Muscle layer of colon (tissue), 2 donors: Measurements from ENCODE around the gene CMSS1.

Experiments
- H3K27ac ChIP-seq: one replicate; pipeline ENCODE4 v1.7.0; 2013; ENCODE audit warnings: low read depth, mild to moderate bottlenecking, low read length, moderate library complexity
- H3K27me3 ChIP-seq, 2 donors: one replicate each; pipeline ENCODE4 v1.7.0; 2013; ENCODE audit warnings: low read length in 2 of 2, mild to moderate bottlenecking in 2 of 2; ENCODE audit not compliant: insufficient read depth in 2 of 2, control insufficient read depth in 1 of 2
- H3K36me3 ChIP-seq: one replicate; pipeline ENCODE4 v1.7.0; 2013; ENCODE audit warnings: mild to moderate bottlenecking, low read length; ENCODE audit not compliant: insufficient read depth
- H3K4me1 ChIP-seq: one replicate; pipeline ENCODE4 v1.7.0; 2013; ENCODE audit warnings: mild to moderate bottlenecking, low read length; ENCODE audit not compliant: insufficient read depth
- H3K4me3 ChIP-seq, 2 donors: one replicate each; pipeline ENCODE4 v1.7.0; 2013; ENCODE audit warnings: low read length in 2 of 2, low read depth in 1 of 2, mild to moderate bottlenecking in 1 of 2, moderate library complexity in 1 of 2
- H3K9ac ChIP-seq: one replicate; pipeline ENCODE4 v1.7.0; 2013; ENCODE audit warnings: low read length
- H3K9me3 ChIP-seq: one replicate; pipeline ENCODE4 v1.7.0; 2013; ENCODE audit warnings: mild to moderate bottlenecking, low read length
- donor health status: abdominal sarcoma.
- donor health status: Adenocarcinoma of cecum.

Gene CMSS1

GRCh38 chr3:100007313-100007712 is 189.7 kb downstream of the CMSS1 start:
- H3K4me1 ChIP-seq = peaks cover 10% of the 10 kb centered on the region
- H3K36me3 ChIP-seq = no peaks in the 10 kb centered on the region
- H3K9ac ChIP-seq = no peak overlapping the region
- H3K27me3 ChIP-seq = no peaks in the 10 kb centered on the region
- no peak overlapping the region for H3K4me3 ChIP-seq
- no peak overlapping the region for H3K27ac ChIP-seq
- no peaks in the 10 kb centered on the region for H3K9me3 ChIP-seq

DNA sequence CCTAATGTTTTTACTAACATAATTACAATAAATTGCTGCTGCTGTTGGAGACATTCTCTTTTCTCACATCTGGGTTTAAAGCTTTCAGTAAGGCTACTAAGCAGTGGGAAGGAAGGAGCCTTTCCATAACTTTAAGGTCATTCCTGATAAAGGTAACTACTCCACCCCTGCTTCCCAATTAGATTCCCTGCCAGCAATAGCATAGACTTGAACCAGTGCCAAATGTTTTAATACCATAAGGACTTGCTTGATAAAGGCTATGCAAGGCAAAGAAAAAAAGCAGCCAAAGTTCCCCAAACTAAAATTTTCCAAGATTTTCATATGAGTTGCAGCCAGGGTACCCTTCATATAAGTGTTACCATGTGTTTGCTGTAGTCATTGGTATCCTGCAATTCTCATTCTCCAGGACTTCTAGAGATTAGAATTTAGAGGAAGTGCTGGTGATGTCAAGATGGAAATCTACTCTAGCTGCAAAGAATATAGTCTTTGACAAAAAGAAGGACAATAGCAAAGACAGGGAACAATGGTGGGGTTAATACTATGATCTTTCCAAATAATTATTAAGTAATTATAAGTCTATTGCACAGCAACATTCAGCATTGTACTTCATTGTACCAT is 190.5 kb downstream of the CMSS1 start:
- Histone ChIP-seq H3K27ac (no peak overlapping the region), H3K27me3 (no peaks in the 10 kb centered on the region), H3K4me1 (peaks cover 1% of the 10 kb centered on the region), H3K4me3 (no peak overlapping the region), H3K9ac (no peak overlapping the region), H3K9me3 (no peaks in the 10 kb centered on the region), H3K36me3 (no peaks in the 10 kb centered on the region)

DNA sequence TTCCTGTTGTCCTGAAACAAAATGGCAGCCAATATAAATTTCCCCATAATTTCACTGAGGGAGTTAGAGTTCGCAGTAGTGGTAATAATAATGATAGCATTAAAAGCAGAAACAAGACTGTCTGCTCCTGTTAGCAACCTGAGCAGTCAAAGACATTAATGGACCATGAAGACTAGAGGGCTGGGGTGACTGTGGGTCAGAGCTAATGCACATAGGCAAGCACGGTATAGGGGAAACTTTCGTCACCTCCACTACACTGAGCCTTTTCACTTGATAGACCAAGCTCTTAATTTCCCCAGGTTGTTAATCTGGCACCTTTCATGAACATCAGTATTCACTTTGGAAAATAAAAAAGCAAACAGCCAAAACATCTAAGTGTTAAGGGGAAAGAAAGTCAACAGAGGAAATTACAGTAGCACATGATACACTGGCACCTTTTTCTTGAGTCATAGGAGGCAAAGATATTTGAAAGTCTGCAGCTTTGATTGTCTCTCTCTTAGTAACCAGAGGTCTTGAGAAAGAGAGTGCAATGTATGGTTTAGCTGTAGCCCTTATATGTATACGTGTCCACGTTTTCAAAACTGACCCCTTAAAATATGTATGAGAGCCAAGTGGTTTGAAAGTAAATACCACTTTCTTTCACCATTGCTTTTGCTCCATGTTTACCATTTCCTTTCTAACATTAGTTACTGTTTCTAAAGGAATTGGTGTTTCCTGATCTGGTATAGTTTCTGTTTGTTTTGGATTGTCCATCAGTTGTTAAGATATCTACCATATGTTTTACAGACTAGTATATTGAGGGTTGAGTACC is 191.8 kb downstream of the CMSS1 start:
- Histone ChIP-seq H3K27ac (no peak overlapping the region), H3K9ac (no peak overlapping the region), H3K4me3 (no peak overlapping the region), H3K36me3 (no peaks in the 10 kb centered on the region), H3K27me3 (no peaks in the 10 kb centered on the region), H3K9me3 (no peaks in the 10 kb centered on the region), H3K4me1 (no peaks in the 10 kb centered on the region)

- H3K4me1 ChIP-seq = no peaks in the 10 kb centered on the region
- no peak overlapping the region for H3K4me3 ChIP-seq
- no peaks in the 10 kb centered on the region for H3K27me3 ChIP-seq
- H3K9me3 ChIP-seq = no peaks in the 10 kb centered on the region
- H3K9ac ChIP-seq = no peak overlapping the region
- no peaks in the 10 kb centered on the region for H3K36me3 ChIP-seq
- H3K27ac ChIP-seq = no peak overlapping the region
Measured at GRCh38 chr3:100010087-100010417, 192.4 kb downstream of the CMSS1 start.

DNA sequence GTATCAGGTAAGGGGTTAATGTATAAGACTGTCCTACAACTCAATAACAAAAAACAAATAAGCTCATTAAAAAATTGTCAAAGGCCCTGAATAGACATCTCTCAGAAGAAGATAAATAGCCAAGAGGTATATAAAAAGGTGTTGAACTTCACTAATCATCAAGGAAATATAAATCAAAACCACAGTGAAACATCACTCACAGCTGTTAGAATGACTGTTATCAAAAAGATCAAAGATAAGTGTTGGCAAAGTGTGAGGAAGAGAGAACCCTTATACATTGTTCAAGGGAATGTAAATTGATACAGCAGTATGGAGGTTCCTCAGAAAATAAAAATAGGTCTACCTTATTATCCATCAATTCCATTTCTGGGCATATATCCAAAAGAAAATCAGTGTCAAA is 201.1 kb downstream of the CMSS1 start:
- Histone ChIP-seq H3K9ac (no peak overlapping the region), H3K27me3 (no peaks in the 10 kb centered on the region), H3K27ac (no peak overlapping the region), H3K9me3 (no peaks in the 10 kb centered on the region), H3K4me3 (no peak overlapping the region), H3K4me1 (no peaks in the 10 kb centered on the region), H3K36me3 (no peaks in the 10 kb centered on the region)

DNA sequence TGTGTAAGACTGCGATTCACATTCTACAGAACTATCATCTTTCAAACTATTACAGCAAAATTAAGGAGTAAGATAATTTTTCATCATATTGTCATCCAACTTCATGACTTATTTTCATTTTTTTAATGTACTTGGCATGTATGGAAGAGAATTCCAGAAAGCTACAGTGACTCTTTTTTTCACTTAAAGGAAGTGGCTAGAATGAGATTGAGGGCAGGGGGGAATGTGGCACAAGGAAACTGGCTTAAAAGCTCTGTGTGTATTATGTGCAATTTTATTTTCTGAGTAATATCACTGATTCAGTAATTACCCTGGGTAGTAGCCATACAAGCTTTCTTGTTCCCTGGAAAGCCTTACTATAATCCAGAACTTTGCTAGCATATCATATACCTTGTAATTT is 202.1 kb downstream of the CMSS1 start:
- Histone ChIP-seq H3K27me3 (no peaks in the 10 kb centered on the region), H3K36me3 (no peaks in the 10 kb centered on the region), H3K27ac (no peak overlapping the region), H3K4me3 (no peak overlapping the region), H3K4me1 (no peaks in the 10 kb centered on the region), H3K9me3 (no peaks in the 10 kb centered on the region), H3K9ac (no peak overlapping the region)

DNA sequence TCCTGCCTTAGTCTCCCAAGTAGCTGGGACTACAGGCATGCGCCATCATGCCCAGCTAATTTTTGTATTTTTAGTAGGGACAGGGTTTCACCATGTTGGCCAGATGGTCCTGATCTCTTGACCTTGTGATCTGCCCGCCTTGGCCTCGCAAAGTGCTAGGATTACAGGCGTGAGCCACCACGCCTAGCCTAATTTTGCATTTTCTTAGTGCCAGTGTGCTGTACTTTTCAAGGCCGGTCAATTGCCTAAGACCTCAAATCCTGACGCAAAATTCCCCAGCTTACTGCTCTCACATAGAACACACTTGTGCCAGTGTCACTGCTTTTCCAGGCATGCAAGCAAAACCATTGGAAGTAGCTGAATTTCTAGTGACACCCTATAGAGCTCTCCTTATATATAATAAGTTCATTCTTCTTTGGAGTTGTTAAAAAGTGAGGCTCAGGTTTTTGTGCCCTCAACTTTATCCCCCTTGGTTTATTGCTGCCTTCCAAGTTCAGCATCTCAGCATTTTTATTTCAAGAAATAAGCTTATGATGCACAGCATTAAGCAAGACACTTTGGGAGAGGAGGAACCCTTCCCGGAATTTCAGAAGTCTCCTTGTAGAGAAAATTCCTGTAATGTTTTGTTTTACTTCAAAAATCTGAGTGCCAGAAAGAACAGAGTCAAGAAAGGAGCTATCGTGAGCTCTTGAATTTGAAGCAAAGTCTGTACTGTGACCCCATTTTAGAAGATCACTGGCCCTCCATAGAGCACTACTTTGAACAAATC is 203.4 kb downstream of the CMSS1 start:
- no peak overlapping the region for H3K27ac ChIP-seq
- no peaks in the 10 kb centered on the region for H3K4me1 ChIP-seq
- no peaks in the 10 kb centered on the region for H3K36me3 ChIP-seq
- H3K9ac ChIP-seq = no peak overlapping the region
- no peaks in the 10 kb centered on the region for H3K27me3 ChIP-seq
- H3K9me3 ChIP-seq = no peaks in the 10 kb centered on the region
- no peak overlapping the region for H3K4me3 ChIP-seq

DNA sequence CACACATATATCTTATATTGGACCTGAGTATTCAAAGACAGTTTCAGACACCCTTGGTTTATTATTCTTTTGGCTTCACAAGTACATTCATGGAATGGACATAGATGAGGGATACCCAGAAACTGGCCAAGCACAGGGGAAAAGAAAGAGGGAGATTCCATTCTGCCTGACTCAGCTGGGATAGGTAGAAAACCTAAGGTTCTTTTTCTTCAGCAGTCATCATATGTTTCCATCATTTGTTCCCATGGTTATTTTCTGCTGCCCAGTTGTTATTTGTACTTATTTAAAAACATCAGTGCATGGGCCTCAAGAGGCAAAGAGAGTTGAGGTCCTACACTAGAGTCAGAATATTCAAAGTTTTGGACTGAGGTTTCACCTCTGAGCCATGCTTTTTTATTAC is 204.8 kb downstream of the CMSS1 start:
- Histone ChIP-seq H3K4me1 (no peaks in the 10 kb centered on the region), H3K4me3 (no peak overlapping the region), H3K9me3 (no peaks in the 10 kb centered on the region), H3K9ac (no peak overlapping the region), H3K27me3 (no peaks in the 10 kb centered on the region), H3K36me3 (no peaks in the 10 kb centered on the region), H3K27ac (no peak overlapping the region)

DNA sequence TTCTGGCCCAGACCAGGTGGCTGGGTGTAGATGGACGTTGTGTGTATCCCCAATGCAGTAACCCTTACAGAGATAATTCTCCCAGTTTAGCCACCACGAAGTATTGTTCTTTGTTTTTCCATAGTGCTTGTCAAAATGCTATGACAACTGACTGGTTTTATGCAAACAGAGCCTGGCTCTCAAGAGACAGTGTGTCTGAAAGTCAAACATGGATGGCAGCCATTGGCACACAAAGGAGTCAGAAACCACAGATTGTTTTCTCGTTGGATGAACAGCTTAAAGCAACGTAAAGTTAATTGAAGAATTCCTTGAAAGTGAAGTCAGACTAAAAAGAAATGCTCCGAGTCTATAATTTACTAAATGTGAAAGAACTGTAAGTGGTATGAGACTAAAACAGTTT is 205.5 kb downstream of the CMSS1 start:
- Histone ChIP-seq H3K27me3 (no peaks in the 10 kb centered on the region), H3K4me3 (no peak overlapping the region), H3K9ac (no peak overlapping the region), H3K27ac (no peak overlapping the region), H3K36me3 (no peaks in the 10 kb centered on the region), H3K9me3 (no peaks in the 10 kb centered on the region), H3K4me1 (no peaks in the 10 kb centered on the region)

DNA sequence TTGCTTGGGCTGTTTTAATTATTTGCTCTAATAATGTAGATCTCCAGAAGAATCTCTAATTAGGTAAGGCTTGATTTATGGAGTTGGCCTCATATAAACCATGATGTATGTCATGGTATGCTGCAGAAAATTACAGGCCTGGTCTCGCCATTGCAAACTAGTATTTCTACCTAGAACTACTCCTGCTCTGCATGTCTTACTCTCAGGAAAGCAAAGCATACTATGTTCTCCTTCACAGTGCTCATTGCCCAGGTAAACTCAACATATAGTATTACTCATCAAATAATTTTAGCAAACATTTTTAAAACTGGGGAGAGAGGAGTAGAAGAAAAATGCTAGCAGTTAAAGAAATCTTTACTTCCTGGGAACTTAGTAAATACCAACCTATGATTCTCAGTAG is 205.9 kb downstream of the CMSS1 start:
- H3K27me3 ChIP-seq = no peaks in the 10 kb centered on the region
- no peaks in the 10 kb centered on the region for H3K4me1 ChIP-seq
- no peak overlapping the region for H3K27ac ChIP-seq
- H3K9me3 ChIP-seq = no peaks in the 10 kb centered on the region
- no peaks in the 10 kb centered on the region for H3K36me3 ChIP-seq
- H3K4me3 ChIP-seq = no peak overlapping the region
- H3K9ac ChIP-seq = no peak overlapping the region

DNA sequence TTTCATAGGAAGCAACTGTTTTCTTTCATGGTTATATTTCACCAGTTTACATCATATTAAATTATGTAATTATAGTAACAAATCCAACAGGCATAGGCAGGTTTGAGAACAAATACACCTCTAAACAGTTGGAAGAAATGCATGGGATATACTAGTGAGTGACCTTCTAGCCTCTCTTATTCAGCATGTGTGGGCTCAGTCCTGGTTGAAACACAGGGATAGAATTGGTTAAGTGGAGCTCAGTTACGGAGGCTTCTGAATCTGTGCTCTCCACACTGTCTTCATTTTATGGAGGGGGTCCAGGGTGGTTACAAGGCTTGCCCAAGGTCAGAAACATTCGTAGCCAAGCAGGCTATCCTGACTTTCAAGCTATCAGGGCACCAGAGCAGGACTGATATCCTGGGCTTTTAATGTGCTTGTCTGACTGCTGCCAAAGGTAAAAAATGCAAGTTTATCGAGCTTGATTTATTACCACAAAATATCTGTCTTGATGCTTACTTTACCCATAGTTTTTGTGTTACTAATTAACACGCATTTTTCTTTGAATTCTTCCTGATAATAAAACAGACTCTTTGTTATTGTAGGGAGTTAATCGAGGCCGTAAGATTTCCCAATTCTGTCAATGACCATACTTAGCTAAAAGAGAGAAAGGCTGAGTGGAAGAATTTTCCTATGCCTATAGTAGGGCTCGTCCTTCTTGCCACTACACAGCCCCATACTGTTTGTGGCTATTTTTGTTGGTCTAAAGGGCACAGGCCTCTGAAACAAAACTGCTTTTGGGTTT is 207.1 kb downstream of the CMSS1 start:
- no peaks in the 10 kb centered on the region for H3K9me3 ChIP-seq
- no peak overlapping the region for H3K4me3 ChIP-seq
- H3K27me3 ChIP-seq = no peaks in the 10 kb centered on the region
- no peaks in the 10 kb centered on the region for H3K4me1 ChIP-seq
- no peaks in the 10 kb centered on the region for H3K36me3 ChIP-seq
- no peak overlapping the region for H3K9ac ChIP-seq
- no peak overlapping the region for H3K27ac ChIP-seq
